ENCODE results near the gene CCL1.

GRCh38 chr17:34393401-34393800 lies 30.4 kb upstream of the CCL1 start:
- TF ChIP-seq EZH2 (IDR thresholded peaks at IDR 0.05; ENCODE audit: insufficient read depth, poor library complexity, severe bottlenecking) (no peak), EZH2phosphoT487 (IDR thresholded peaks at IDR 0.05; ENCODE audit: insufficient read depth, low read depth) (no peak)

All from GM23248 (cell line).